Progenitor cell of endocrine pancreas (in vitro differentiated cells): ENCODE results near the gene TOR3A. TPM values are rescaled to one million over a fixed set of nuclear protein-coding genes. Genes with fewer than 3 reads are reported as not detected.

ENCODE experiments used
- DNase-seq: peaks from one replicate; pipeline ENCODE4 v3.0.0; 2021; ENCODE audit warnings: low spot score; ENCODE audit not compliant: unreplicated experiment
- H3K27ac Mint-ChIP-seq: 2 replicates; pipeline ENCODE4 v1.8.0; 2021; ENCODE audit warnings: mild to moderate bottlenecking, moderate library complexity, mixed read lengths
- H3K27me3 Mint-ChIP-seq: 2 replicates; pipeline ENCODE4 v1.8.0; 2021; ENCODE audit warnings: mixed read lengths
- H3K36me3 Mint-ChIP-seq: 2 replicates; pipeline ENCODE4 v1.8.0; 2022; ENCODE audit warnings: mixed read lengths; ENCODE audit not compliant: insufficient read depth
- H3K4me1 Mint-ChIP-seq: 2 replicates; pipeline ENCODE4 v1.8.0; 2021; ENCODE audit warnings: low read depth, mixed read lengths
- H3K4me3 Mint-ChIP-seq: 2 replicates; pipeline ENCODE4 v1.8.0; 2021; ENCODE audit warnings: low read depth, mild to moderate bottlenecking, moderate library complexity, mixed read lengths
- H3K9me3 Mint-ChIP-seq: 2 replicates; pipeline ENCODE4 v1.8.0; 2021; ENCODE audit warnings: low read depth, mixed read lengths
- CTCF ChIP-seq: fragments of 200-600 bp; sonication (generic); IDR thresholded peaks from one replicate; pipeline ENCODE4 v1.5.0; 2021; ENCODE audit warnings: antibody characterized with exemption, mild to moderate bottlenecking; ENCODE audit not compliant: unreplicated experiment
- total RNA-seq: library from RNA; stranded (reverse); gene quantifications from 2 replicates; pipeline ENCODE4 v1.2.1, GENCODE V29; 2021

The TOR3A gene
- total RNA-seq, 1 donor from 2014 or later, result 27.4 TPM

- DNase-seq, result no peak
- H3K27ac Mint-ChIP-seq, result no peak overlapping the region
- no peak overlapping the region for H3K4me3 Mint-ChIP-seq
- H3K9me3 Mint-ChIP-seq, result no peaks in the 10 kb centered on the region
- TF ChIP-seq CTCF, result no peak
- peaks cover 11% of the 10 kb centered on the region for H3K36me3 Mint-ChIP-seq
- peaks cover 11% of the 10 kb centered on the region for H3K4me1 Mint-ChIP-seq
- H3K27me3 Mint-ChIP-seq, result no peaks in the 10 kb centered on the region
Measured at GRCh38 chr1:179042087-179042486, 39.8 kb upstream of the TOR3A start.

GRCh38 chr1:179042700-179043099 is 39.2 kb upstream of the TOR3A start:
- H3K4me1 Mint-ChIP-seq, result peaks cover 15% of the 10 kb centered on the region
- no peak overlapping the region for H3K27ac Mint-ChIP-seq
- no peaks in the 10 kb centered on the region for H3K27me3 Mint-ChIP-seq
- H3K9me3 Mint-ChIP-seq, result no peaks in the 10 kb centered on the region
- peaks cover 14% of the 10 kb centered on the region for H3K36me3 Mint-ChIP-seq
- H3K4me3 Mint-ChIP-seq, result no peak overlapping the region
- TF ChIP-seq CTCF, result no peak
- DNase-seq, result no peak

DNA sequence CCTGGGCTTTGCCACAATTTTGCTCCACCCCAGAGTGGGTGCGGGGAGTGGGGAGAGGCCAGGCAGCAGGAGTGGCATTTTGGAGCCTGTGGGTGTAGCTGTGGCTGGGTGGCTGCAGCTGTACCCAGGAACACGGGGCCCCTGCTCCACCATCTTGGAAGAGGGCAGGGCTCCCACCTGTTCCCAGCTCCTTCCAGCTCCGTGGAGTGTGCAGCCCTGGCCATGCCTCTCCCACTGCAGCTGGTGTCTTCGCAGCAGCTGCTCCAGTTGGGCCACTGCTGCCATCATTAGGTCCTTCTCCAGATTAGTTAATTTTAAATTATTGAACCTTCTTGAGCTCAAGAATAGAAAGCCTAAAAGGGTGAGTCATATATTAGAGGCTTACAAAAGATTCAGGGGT is 38.6 kb upstream of the TOR3A start:
- Mint-ChIP-seq H3K27ac (no peak overlapping the region), H3K36me3 (peaks cover 14% of the 10 kb centered on the region)
- no peak for TF ChIP-seq CTCF

DNA sequence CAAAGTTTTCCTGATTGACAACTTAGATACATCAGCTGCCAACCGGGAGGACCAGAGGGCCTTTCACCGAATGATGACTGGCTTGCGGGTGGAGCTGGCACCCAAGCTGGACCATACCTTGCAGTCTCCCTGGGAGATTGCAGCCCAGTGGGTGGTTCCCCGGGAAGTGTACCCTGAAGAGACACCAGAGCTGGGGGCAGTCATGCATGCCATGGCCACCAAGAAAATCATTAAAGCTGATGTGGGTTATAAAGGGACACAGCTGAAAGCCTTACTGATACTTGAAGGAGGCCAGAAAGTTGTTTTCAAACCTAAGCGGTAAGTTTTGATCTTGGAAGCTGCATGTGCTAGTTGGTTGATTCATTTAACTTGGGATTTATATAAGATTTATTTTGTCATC is 38.0 kb upstream of the TOR3A start:
- DNase-seq, result no peak
- no peaks in the 10 kb centered on the region for H3K9me3 Mint-ChIP-seq

More for the DNA sequence above, 38.6 kb upstream of the TOR3A start:
- no peak overlapping the region for H3K4me3 Mint-ChIP-seq
- peaks cover 15% of the 10 kb centered on the region for H3K4me1 Mint-ChIP-seq
- no peaks in the 10 kb centered on the region for H3K27me3 Mint-ChIP-seq
- no peaks in the 10 kb centered on the region for H3K9me3 Mint-ChIP-seq
- DNase-seq, result no peak

GRCh38 chr1:179046808-179047635 is 34.8 kb upstream of the TOR3A start:
- Mint-ChIP-seq H3K4me1 (peaks cover 4% of the 10 kb centered on the region), H3K9me3 (no peaks in the 10 kb centered on the region), H3K27me3 (no peaks in the 10 kb centered on the region), H3K27ac (no peak overlapping the region), H3K4me3 (no peak overlapping the region), H3K36me3 (peaks cover 10% of the 10 kb centered on the region)
- DNase-seq, result no peak
- no peak for TF ChIP-seq CTCF

More for the DNA sequence above, 38.0 kb upstream of the TOR3A start:
- peaks cover 14% of the 10 kb centered on the region for H3K36me3 Mint-ChIP-seq
- TF ChIP-seq CTCF, result no peak
- H3K4me1 Mint-ChIP-seq, result peaks cover 9% of the 10 kb centered on the region
- H3K27ac Mint-ChIP-seq, result no peak overlapping the region
- H3K4me3 Mint-ChIP-seq, result no peak overlapping the region
- H3K27me3 Mint-ChIP-seq, result no peaks in the 10 kb centered on the region
